Thyroid gland (tissue), 4 donors: ENCODE measurements around the gene MTRF1L.

Source experiments
- CTCF ChIP-seq, 6 experiments: fragments of 200-600 bp in 3 of 6; fragments of 450-650 bp in 3 of 6; sonication (generic) in 3 of 6; IDR thresholded peaks; one replicate each; pipeline ENCODE4 v1.5.1; 2016 to 2019; ENCODE audit warnings: antibody characterized with exemption in 6 of 6, mild to moderate bottlenecking in 2 of 6, inconsistent platforms in 1 of 6, moderate library complexity in 1 of 6
- POLR2A ChIP-seq, 2 donors: fragments of 450-650 bp; IDR thresholded peaks; one replicate each; pipeline ENCODE4 v1.6.1; 2017; ENCODE audit warnings: antibody characterized with exemption in 2 of 2, mild to moderate bottlenecking in 2 of 2, moderate library complexity in 1 of 2

GRCh38 chr6:153047386-153047785 is 44.9 kb upstream of the MTRF1L start:
- TF ChIP-seq CTCF (IDR thresholded peaks at IDR 0.05) (no peak), POLR2A (IDR thresholded peaks at IDR 0.05) (no peak)
